Tibial artery (tissue), 4 donors: Measurements from ENCODE around the gene ETV6.

Source experiments
- DNase-seq, 2 donors: peaks; one replicate each; pipeline ENCODE4 v3.0.0-alpha.2; 2019
- H3K27ac ChIP-seq, 2 donors: fragments of 200-600 bp; sonication (generic) in 1 of 2; 1 replicate in 1 of 2; 2 replicates in 1 of 2; pipeline ENCODE4 v1.5.1; 2018 to 2019; ENCODE audit warnings: mild to moderate bottlenecking in 1 of 2
- H3K27me3 ChIP-seq, 2 donors: fragments of 200-600 bp; sonication (generic) in 1 of 2; one replicate each; pipeline versions ENCODE4 v1.5.1 to v1.6.0; 2016 to 2019
- H3K36me3 ChIP-seq, 3 donors: fragments of 200-600 bp; sonication (generic) in 2 of 3; one replicate each; pipeline ENCODE4 v1.5.1; 2016 to 2019; ENCODE audit warnings: mild to moderate bottlenecking in 2 of 3
- H3K4me1 ChIP-seq, 4 donors: fragments of 200-600 bp; sonication (generic) in 2 of 4; 1 replicate in 3 of 4; 2 replicates in 1 of 4; pipeline ENCODE4 v1.5.1; 2016 to 2019
- H3K4me3 ChIP-seq, 2 donors: fragments of 200-600 bp; sonication (generic) in 1 of 2; 1 replicate in 1 of 2; 2 replicates in 1 of 2; pipeline ENCODE4 v1.5.1; 2018 to 2019; ENCODE audit warnings: mild to moderate bottlenecking in 2 of 2
- H3K9me3 ChIP-seq, 3 donors: fragments of 200-600 bp; sonication (generic) in 1 of 3; one replicate each; pipeline ENCODE4 v1.5.1; 2016 to 2019
- intact Hi-C: fragments of 100-400 bp; cut with DNase I; formaldehyde crosslinking; loops from one replicate; pipeline ENCODE4 v1.15.0; 2023; ENCODE audit warnings: low total_unique reads
- TF ChIP-seq, protein P1 (sequence below), 2 experiments: fragments of 200-600 bp in 1 of 2; fragments of 450-650 bp in 1 of 2; IDR thresholded peaks; one replicate each; pipeline ENCODE4 v1.5.1; 2017 to 2019; ENCODE audit warnings: antibody characterized with exemption in 2 of 2, mild to moderate bottlenecking in 1 of 2, moderate library complexity in 1 of 2

Gene ETV6

DNA sequence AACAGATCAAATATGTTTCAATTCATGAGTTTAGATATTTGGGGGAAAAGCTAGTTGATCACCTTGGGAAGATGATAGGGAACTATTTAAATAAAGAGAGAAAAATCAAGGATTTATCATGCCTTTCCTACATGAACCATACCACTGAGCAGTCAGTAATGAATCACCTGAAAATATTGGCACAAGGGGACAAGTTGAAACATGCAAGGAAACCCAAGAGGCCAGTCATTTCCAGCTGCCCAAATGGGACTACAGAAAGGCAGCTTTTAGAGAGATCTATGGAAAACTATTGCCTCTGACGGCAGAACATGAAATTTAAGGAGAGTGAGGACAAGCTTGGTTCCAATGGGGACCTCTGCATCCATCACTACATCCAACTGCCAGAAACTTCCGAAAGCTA lies 14.1 kb upstream of the ETV6 start:
- Histone ChIP-seq H3K27me3 (no peaks in the 10 kb centered on the region), H3K9me3 (no peaks in the 10 kb centered on the region), H3K36me3 (no peaks in the 10 kb centered on the region), H3K4me1 (no peaks in the 10 kb centered on the region), H3K4me3 (no peak overlapping the region), H3K27ac (no peak overlapping the region)
- no peak for DNase-seq
- intact Hi-C loops = no loop called here
- TF ChIP-seq, protein P1, sequence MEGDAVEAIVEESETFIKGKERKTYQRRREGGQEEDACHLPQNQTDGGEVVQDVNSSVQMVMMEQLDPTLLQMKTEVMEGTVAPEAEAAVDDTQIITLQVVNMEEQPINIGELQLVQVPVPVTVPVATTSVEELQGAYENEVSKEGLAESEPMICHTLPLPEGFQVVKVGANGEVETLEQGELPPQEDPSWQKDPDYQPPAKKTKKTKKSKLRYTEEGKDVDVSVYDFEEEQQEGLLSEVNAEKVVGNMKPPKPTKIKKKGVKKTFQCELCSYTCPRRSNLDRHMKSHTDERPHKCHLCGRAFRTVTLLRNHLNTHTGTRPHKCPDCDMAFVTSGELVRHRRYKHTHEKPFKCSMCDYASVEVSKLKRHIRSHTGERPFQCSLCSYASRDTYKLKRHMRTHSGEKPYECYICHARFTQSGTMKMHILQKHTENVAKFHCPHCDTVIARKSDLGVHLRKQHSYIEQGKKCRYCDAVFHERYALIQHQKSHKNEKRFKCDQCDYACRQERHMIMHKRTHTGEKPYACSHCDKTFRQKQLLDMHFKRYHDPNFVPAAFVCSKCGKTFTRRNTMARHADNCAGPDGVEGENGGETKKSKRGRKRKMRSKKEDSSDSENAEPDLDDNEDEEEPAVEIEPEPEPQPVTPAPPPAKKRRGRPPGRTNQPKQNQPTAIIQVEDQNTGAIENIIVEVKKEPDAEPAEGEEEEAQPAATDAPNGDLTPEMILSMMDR (IDR thresholded peaks at IDR 0.05) = no peak

DNA sequence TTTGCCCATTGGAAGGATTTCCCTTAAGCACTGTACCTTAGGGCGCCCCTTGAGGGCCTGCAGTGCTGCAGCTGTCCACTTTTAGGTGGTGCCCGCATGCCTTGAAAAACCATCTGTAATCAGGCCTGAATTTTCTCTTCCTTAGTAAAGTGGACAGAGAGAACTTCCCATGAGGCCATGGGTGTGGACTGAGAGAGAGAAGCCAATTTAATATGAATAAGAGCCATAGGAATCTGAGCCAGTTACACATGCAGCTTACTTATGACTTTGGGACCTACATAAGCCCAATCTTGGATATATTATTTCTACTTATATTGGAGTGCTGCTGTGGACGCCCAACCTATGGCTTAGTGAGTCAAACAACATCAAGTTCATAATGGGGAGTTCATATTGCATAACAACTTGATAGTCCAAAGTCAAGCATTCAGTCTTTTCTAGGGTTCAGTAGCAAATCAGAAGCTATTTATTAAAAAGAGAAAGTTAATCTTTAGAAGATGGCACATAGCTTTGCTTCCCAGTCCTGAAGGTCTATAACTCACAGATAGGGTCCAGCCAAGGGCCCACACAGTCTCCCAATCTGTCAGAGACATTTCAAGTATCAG lies 11.1 kb upstream of the ETV6 start:
- Histone ChIP-seq H3K27me3 (no peaks in the 10 kb centered on the region), H3K4me3 (no peak overlapping the region), H3K36me3 (no peaks in the 10 kb centered on the region), H3K27ac (no peak overlapping the region), H3K9me3 (no peaks in the 10 kb centered on the region), H3K4me1 (no peaks in the 10 kb centered on the region)
- DNase-seq = no peak
- intact Hi-C loops = no loop called here
- TF ChIP-seq, protein P1 (IDR thresholded peaks at IDR 0.05) = no peak

DNA sequence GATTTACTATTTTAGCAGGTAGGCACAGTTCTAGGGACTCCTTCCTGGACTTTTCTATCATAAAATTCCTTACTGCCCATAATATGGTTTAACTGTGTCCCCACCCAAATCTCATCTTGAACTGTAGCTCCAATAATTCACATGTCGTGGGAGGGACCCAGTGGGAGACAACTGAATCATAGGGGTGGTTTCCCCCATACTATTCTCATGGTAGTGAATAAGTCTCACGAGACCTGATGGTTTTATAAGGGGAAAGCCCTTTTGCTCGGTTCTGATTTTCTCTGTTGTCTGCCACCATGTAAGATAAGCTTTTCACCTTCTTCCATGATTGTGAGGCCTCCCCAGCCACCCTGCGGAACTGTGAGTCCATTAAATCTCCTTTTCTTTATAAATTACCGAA lies 10.0 kb upstream of the ETV6 start:
- Histone ChIP-seq H3K9me3 (no peaks in the 10 kb centered on the region), H3K27ac (no peak overlapping the region), H3K27me3 (no peaks in the 10 kb centered on the region), H3K4me3 (no peak overlapping the region), H3K36me3 (no peaks in the 10 kb centered on the region), H3K4me1 (no peaks in the 10 kb centered on the region)
- TF ChIP-seq, protein P1 (IDR thresholded peaks at IDR 0.05) = no peak
- intact Hi-C loops = no loop called here
- no peak for DNase-seq

DNA sequence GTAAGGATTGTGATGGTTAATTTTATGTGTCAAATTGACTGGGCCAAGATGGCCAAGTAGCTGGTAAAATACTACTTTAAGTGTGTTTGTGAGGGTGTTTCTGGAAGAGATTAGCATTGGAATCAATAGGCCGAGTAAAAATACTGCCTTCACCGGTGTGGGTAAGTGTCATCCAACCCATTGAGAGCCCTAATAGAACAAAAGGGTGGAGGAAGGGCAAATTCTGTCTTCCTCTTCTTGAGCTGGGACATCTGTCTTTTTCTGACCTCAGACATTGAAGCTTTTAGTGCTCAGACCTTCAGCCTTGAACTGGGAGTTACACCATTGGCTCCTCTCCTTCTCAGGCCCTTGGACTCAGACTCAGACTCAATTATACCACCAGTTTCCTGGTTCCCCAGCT lies 8.0 kb upstream of the ETV6 start:
- H3K4me3 ChIP-seq = no peak overlapping the region
- no peak overlapping the region for H3K27ac ChIP-seq
- H3K9me3 ChIP-seq = no peaks in the 10 kb centered on the region
- TF ChIP-seq, protein P1 (IDR thresholded peaks at IDR 0.05) = no peak
- H3K4me1 ChIP-seq = no peaks in the 10 kb centered on the region
- no peaks in the 10 kb centered on the region for H3K36me3 ChIP-seq
- no peaks in the 10 kb centered on the region for H3K27me3 ChIP-seq
- DNase-seq = no peak
- intact Hi-C loops = loop anchor here (5.0 to 10.0 kb wide), 2 partner anchors 243 to 376 kb away; no protein-coding TSS in a partner anchor

DNA sequence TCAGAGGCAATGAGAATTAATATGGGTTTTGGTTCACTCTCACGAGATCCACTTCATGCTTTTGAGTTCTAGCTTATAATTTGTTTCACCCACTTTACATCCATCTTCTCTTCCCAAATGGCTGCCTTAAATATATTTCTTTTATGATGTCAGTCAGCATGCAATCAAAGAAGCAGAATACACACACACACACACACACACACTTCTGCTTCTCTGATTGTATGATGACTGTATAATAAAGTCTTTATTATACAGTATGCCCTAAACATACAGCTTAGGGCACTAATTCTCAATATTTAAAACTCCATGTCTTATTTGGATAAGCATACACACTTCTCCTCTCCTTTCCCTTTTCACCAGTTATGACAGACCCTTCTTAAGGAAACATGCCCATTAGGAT lies 6.7 kb upstream of the ETV6 start:
- H3K9me3 ChIP-seq = no peaks in the 10 kb centered on the region
- TF ChIP-seq, protein P1 (IDR thresholded peaks at IDR 0.05) = no peak
- intact Hi-C loops = loop anchor here (5.0 to 10.0 kb wide), 2 partner anchors 242 to 375 kb away; no protein-coding TSS in a partner anchor
- H3K4me3 ChIP-seq = no peak overlapping the region
- no peaks in the 10 kb centered on the region for H3K36me3 ChIP-seq
- H3K27ac ChIP-seq = no peak overlapping the region
- no peak for DNase-seq
- no peaks in the 10 kb centered on the region for H3K4me1 ChIP-seq
- H3K27me3 ChIP-seq = no peaks in the 10 kb centered on the region
